Suprapubic skin (tissue), 3 donors: ENCODE measurements around the gene CYP26B1.

Experiments
- CTCF ChIP-seq, 2 donors: fragments of 200-600 bp in 1 of 2; fragments of 450-650 bp in 1 of 2; sonication (generic) in 1 of 2; IDR thresholded peaks; one replicate each; pipeline ENCODE4 v1.5.1; 2016 to 2019; ENCODE audit warnings: antibody characterized with exemption in 2 of 2, mild to moderate bottlenecking in 1 of 2, moderate library complexity in 1 of 2
- POLR2A ChIP-seq, 2 donors: fragments of 450-650 bp; IDR thresholded peaks; one replicate each; pipeline ENCODE4 v1.6.1; 2017; ENCODE audit warnings: antibody characterized with exemption in 2 of 2, mild to moderate bottlenecking in 2 of 2, moderate library complexity in 2 of 2

DNA sequence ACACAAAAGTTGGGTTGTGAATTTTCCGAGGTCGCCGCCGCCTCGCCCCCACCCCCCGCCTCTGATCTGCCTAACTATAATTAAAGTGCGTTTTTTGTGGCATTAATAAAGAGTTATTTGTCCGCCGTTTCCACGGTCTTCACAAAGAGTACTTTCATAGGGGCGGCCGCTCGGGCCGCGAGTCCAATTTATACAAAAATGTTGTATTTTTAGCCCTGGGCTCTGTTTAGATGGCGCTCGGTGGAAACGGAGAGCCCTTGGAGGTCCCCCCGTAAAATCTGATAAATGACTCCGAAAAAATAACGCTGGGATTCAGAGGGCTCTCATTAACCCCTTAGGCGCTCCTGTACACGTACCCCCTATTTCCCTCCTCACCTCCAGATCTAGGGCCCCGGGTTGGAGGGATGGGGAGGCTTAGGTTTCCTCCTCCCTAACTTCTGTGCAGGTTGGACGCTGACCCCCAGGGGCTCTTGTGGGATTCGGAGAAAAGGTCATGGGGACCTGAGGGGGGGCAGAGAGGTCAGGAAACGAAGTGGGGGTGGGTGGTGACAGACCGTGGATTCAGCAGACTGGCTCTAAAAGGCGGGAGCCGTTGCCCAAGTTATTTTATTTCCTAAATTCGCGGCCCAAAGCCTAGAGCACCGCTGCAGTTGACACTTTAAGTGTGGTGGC is 1.9 kb downstream of the CYP26B1 start:
- TF ChIP-seq CTCF (IDR thresholded peaks at IDR 0.05) (no peak), POLR2A (IDR thresholded peaks at IDR 0.05) (no peak)
